HepG2 (cell line): Measurements from ENCODE around the gene SMIM12. TPM values are rescaled to one million over a fixed set of nuclear protein-coding genes. Genes with fewer than 3 reads are reported as not detected.

ENCODE experiments used
- ELF4 ChIP-seq: sonication (generic); formaldehyde crosslinking; IDR thresholded peaks from 2 replicates; pipeline ENCODE4 v1.5.0; 2020; ENCODE audit warnings: missing genetic modification reagents, mild to moderate bottlenecking, moderate library complexity, borderline replicate concordance
- GTF2F1 ChIP-seq: fragments of 150-350 bp; IDR thresholded peaks from 2 replicates; pipeline ENCODE4 v1.6.1; 2014; ENCODE audit warnings: low read length
- KDM5A ChIP-seq: fragments of 200-600 bp; sonication (generic); IDR thresholded peaks from 2 replicates; pipeline ENCODE4 v1.7.0; 2018; ENCODE audit warnings: antibody characterized with exemption, mild to moderate bottlenecking, low read length, borderline replicate concordance
- KLF15 ChIP-seq: sonication (generic); formaldehyde crosslinking; IDR thresholded peaks from 2 replicates; pipeline ENCODE4 v1.8.1; 2023; ENCODE audit warnings: borderline replicate concordance, mild to moderate bottlenecking, inconsistent platforms, missing genetic modification reagents, mixed read lengths
- MEF2D ChIP-seq: sonication (generic); formaldehyde crosslinking; IDR thresholded peaks from 2 replicates; pipeline ENCODE4 v1.5.1; 2020; ENCODE audit warnings: mild to moderate bottlenecking, missing genetic modification reagents
- PHF20 ChIP-seq: sonication (generic); formaldehyde crosslinking; IDR thresholded peaks from 2 replicates; pipeline ENCODE4 v1.5.0; 2020; ENCODE audit warnings: mild to moderate bottlenecking, missing genetic modification reagents
- SALL2 ChIP-seq: sonication (generic); formaldehyde crosslinking; IDR thresholded peaks from 2 replicates; pipeline ENCODE4 v1.8.1; 2023; ENCODE audit warnings: mild to moderate bottlenecking, missing genetic modification reagents, inconsistent platforms
- SMAD3 ChIP-seq: sonication (generic); formaldehyde crosslinking; IDR thresholded peaks from 2 replicates; pipeline ENCODE4 v1.4.0; 2020; ENCODE audit warnings: missing genetic modification reagents
- TSC22D2 ChIP-seq: sonication (generic); formaldehyde crosslinking; IDR thresholded peaks from 2 replicates; pipeline ENCODE4 v1.5.1; 2020; ENCODE audit warnings: missing genetic modification reagents, mild to moderate bottlenecking, borderline replicate concordance
- ZNF34 ChIP-seq: sonication (generic); formaldehyde crosslinking; IDR thresholded peaks from 2 replicates; pipeline ENCODE4 v1.4.0; 2020; ENCODE audit warnings: mild to moderate bottlenecking, missing genetic modification reagents, borderline replicate concordance
- ZNF460 ChIP-seq: sonication (generic); formaldehyde crosslinking; IDR thresholded peaks from 2 replicates; pipeline ENCODE4 v1.5.1; 2020; ENCODE audit warnings: missing genetic modification reagents, mild to moderate bottlenecking, borderline replicate concordance
- polyA plus RNA-seq, 8 experiments: library from polyadenylated mRNA; depleted of rRNA in 3 of 8; stranded (reverse) in 7 of 8; unstranded in 1 of 8; fragments of >200 nt; fragmentation: Illumina TruSeq in 4 of 8; extraction: Trizol in 4 of 8; gene quantifications; 2 replicates each; pipeline versions ENCODE4 v1.2.1 to v1.2.3, GENCODE V29; 2011 to 2016; ENCODE audit warnings: low read depth in 4 of 8, missing spikeins in 1 of 8, mixed read lengths in 1 of 8; ENCODE audit not compliant: insufficient read depth in 1 of 8
- total RNA-seq, 5 experiments: library from RNA; depleted of rRNA; stranded (reverse); fragments of >200 nt; fragmentation: Illumina TruSeq; extraction: Trizol; gene quantifications; 2 replicates each; pipeline ENCODE4 v1.2.3, GENCODE V29; 2016; ENCODE audit warnings: low read depth in 1 of 5
- TF ChIP-seq, protein P1 (sequence below): sonication (generic); formaldehyde crosslinking; IDR thresholded peaks from 2 replicates; pipeline ENCODE4 v1.4.0; 2020; ENCODE audit warnings: missing genetic modification reagents, mild to moderate bottlenecking, borderline replicate concordance
- TF ChIP-seq, protein P2 (sequence below): sonication (generic); formaldehyde crosslinking; IDR thresholded peaks from 2 replicates; pipeline ENCODE4 v1.4.0; 2020; ENCODE audit warnings: mild to moderate bottlenecking, missing genetic modification reagents
- TF ChIP-seq, protein P3 (sequence below): sonication (generic); formaldehyde crosslinking; IDR thresholded peaks from 2 replicates; pipeline ENCODE4 v1.4.0; 2020; ENCODE audit warnings: mild to moderate bottlenecking, missing genetic modification reagents
- TF ChIP-seq, protein P4 (sequence below): sonication (generic); formaldehyde crosslinking; IDR thresholded peaks from 2 replicates; pipeline ENCODE4 v1.4.0; 2020; ENCODE audit warnings: missing genetic modification reagents, mild to moderate bottlenecking, borderline replicate concordance
- TF ChIP-seq, protein P5 (sequence below): sonication (generic); formaldehyde crosslinking; IDR thresholded peaks from 2 replicates; pipeline ENCODE4 v1.8.0; 2022; ENCODE audit warnings: mild to moderate bottlenecking, missing genetic modification reagents; ENCODE audit not compliant: insufficient replicate concordance
- TF ChIP-seq, protein P6 (sequence below): sonication (generic); formaldehyde crosslinking; IDR thresholded peaks from 2 replicates; pipeline ENCODE4 v1.4.0; 2020; ENCODE audit warnings: missing genetic modification reagents, borderline replicate concordance

SMIM12 gene
- total and polyA plus RNA-seq, 2 of the 13 experiments (the other 11 are each of a cell fraction or from before 2014, with no cell fraction given), result 20.1 to 41.3 TPM

DNA sequence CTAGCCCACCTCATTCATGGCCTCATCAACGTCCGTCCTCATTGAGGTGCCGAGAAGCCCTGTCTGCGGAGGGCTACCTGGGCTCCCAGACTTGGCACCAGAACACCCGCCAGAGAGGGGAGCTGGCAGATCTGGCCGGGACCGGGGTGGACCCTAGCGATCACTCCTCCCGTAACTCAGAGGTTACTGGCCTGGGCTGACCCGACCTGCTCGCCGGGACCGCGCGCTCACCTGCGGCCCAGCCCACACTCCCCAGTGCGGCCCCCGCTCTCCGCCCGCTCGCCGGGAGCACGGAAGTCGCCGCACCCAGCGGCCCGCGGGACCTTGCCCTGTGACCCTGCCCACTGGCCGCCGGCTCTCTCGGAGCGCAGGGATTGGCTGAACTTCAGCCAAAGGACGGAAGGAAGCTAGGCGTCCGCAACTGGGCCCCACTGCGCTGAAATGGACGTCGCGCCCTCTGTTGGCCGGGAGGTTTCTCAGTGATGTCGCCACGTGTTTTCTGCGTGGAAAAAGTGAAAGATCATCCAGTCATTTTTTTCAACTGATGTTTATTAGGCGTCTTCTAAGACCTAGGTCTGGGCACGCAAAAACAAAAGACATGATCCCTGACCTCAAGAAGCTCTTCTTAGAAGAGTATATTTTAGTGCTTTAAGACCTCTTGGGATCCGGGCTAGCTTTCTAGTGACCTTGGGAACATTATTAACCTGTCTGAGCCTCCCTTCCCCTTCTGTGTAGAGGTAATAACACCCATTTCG is at the start of gene SMIM12 (continued):
- peak; percentile 90 for TF ChIP-seq MEF2D (CRISPR knock-in tag)
- 0 out of 2 replicates have a peak, but pooled peaks have one; percentile 39 for TF ChIP-seq TSC22D2 (CRISPR knock-in tag)
- no peak for TF ChIP-seq GTF2F1
- TF ChIP-seq, protein P1, sequence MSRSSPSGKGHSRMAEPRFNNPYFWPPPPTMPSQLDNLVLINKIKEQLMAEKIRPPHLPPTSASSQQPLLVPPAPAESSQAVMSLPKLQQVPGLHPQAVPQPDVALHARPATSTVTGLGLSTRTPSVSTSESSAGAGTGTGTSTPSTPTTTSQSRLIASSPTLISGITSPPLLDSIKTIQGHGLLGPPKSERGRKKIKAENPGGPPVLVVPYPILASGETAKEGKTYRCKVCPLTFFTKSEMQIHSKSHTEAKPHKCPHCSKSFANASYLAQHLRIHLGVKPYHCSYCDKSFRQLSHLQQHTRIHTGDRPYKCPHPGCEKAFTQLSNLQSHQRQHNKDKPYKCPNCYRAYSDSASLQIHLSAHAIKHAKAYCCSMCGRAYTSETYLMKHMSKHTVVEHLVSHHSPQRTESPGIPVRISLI (CRISPR knock-in tag), result no peak; the same call in 1 of the 2 replicates
- TF ChIP-seq KDM5A, result peak; percentile 84
- TF ChIP-seq, protein P2, sequence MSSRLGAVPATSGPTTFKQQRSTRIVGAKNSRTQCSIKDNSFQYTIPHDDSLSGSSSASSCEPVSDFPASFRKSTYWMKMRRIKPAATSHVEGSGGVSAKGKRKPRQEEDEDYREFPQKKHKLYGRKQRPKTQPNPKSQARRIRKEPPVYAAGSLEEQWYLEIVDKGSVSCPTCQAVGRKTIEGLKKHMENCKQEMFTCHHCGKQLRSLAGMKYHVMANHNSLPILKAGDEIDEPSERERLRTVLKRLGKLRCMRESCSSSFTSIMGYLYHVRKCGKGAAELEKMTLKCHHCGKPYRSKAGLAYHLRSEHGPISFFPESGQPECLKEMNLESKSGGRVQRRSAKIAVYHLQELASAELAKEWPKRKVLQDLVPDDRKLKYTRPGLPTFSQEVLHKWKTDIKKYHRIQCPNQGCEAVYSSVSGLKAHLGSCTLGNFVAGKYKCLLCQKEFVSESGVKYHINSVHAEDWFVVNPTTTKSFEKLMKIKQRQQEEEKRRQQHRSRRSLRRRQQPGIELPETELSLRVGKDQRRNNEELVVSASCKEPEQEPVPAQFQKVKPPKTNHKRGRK (CRISPR knock-in tag), result no peak
- TF ChIP-seq PHF20 (CRISPR knock-in tag), result peak; percentile 97
- 0 out of 2 replicates have a peak, but pooled peaks have one; percentile 43 for TF ChIP-seq SMAD3 (CRISPR knock-in tag)
- TF ChIP-seq SALL2 (CRISPR knock-in tag), result peak; percentile 83
- TF ChIP-seq, protein P3, sequence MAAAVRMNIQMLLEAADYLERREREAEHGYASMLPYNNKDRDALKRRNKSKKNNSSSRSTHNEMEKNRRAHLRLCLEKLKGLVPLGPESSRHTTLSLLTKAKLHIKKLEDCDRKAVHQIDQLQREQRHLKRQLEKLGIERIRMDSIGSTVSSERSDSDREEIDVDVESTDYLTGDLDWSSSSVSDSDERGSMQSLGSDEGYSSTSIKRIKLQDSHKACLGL, result peak; percentile 83
- TF ChIP-seq, protein P4, sequence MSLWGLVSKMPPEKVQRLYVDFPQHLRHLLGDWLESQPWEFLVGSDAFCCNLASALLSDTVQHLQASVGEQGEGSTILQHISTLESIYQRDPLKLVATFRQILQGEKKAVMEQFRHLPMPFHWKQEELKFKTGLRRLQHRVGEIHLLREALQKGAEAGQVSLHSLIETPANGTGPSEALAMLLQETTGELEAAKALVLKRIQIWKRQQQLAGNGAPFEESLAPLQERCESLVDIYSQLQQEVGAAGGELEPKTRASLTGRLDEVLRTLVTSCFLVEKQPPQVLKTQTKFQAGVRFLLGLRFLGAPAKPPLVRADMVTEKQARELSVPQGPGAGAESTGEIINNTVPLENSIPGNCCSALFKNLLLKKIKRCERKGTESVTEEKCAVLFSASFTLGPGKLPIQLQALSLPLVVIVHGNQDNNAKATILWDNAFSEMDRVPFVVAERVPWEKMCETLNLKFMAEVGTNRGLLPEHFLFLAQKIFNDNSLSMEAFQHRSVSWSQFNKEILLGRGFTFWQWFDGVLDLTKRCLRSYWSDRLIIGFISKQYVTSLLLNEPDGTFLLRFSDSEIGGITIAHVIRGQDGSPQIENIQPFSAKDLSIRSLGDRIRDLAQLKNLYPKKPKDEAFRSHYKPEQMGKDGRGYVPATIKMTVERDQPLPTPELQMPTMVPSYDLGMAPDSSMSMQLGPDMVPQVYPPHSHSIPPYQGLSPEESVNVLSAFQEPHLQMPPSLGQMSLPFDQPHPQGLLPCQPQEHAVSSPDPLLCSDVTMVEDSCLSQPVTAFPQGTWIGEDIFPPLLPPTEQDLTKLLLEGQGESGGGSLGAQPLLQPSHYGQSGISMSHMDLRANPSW, result peak; percentile 70; the same call in 1 of the 2 replicates
- TF ChIP-seq ZNF34 (CRISPR knock-in tag), result peak; percentile 67; the same call in 1 of the 2 replicates
- peak; percentile 89 for TF ChIP-seq ELF4 (CRISPR knock-in tag)
- TF ChIP-seq, protein P5, sequence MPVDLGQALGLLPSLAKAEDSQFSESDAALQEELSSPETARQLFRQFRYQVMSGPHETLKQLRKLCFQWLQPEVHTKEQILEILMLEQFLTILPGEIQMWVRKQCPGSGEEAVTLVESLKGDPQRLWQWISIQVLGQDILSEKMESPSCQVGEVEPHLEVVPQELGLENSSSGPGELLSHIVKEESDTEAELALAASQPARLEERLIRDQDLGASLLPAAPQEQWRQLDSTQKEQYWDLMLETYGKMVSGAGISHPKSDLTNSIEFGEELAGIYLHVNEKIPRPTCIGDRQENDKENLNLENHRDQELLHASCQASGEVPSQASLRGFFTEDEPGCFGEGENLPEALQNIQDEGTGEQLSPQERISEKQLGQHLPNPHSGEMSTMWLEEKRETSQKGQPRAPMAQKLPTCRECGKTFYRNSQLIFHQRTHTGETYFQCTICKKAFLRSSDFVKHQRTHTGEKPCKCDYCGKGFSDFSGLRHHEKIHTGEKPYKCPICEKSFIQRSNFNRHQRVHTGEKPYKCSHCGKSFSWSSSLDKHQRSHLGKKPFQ (CRISPR knock-in tag), result peak; percentile 45
- TF ChIP-seq ZNF460 (CRISPR knock-in tag), result no peak; the same call in 1 of the 2 replicates
- TF ChIP-seq, protein P6, sequence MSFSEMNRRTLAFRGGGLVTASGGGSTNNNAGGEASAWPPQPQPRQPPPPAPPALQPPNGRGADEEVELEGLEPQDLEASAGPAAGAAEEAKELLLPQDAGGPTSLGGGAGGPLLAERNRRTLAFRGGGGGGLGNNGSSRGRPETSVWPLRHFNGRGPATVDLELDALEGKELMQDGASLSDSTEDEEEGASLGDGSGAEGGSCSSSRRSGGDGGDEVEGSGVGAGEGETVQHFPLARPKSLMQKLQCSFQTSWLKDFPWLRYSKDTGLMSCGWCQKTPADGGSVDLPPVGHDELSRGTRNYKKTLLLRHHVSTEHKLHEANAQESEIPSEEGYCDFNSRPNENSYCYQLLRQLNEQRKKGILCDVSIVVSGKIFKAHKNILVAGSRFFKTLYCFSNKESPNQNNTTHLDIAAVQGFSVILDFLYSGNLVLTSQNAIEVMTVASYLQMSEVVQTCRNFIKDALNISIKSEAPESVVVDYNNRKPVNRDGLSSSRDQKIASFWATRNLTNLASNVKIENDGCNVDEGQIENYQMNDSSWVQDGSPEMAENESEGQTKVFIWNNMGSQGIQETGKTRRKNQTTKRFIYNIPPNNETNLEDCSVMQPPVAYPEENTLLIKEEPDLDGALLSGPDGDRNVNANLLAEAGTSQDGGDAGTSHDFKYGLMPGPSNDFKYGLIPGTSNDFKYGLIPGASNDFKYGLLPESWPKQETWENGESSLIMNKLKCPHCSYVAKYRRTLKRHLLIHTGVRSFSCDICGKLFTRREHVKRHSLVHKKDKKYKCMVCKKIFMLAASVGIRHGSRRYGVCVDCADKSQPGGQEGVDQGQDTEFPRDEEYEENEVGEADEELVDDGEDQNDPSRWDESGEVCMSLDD (CRISPR knock-in tag), result no peak
- TF ChIP-seq KLF15 (CRISPR knock-in tag), result 0 out of 2 replicates have a peak, but pooled peaks have one; percentile 45
